Esophagus muscularis mucosa (tissue), 4 donors: ENCODE data around the gene SERPINB1. TPM values are rescaled to one million over a fixed set of nuclear protein-coding genes. Genes with fewer than 3 reads are reported as not detected.
"Not testable (repeated sequence)": the region's sequence is repeated elsewhere in the genome, so short reads cannot be mapped to it uniquely, and the experiment has no call there.

Source experiments
- DNase-seq: peaks from one replicate; pipeline ENCODE4 v3.0.0-alpha.2; 2017; ENCODE audit errors: extremely low spot score
- H3K27ac ChIP-seq, 4 donors: fragments of 200-600 bp; sonication (generic); replicated peaks in 1 of 4; 1 replicate in 3 of 4; 2 replicates in 1 of 4; pipeline ENCODE4 v1.5.1; 2016 to 2019; ENCODE audit warnings: mild to moderate bottlenecking in 1 of 4
- H3K27me3 ChIP-seq, 4 donors: fragments of 200-600 bp; sonication (generic); one replicate each; pipeline versions ENCODE4 v1.5.1 to v1.6.0; 2016 to 2019
- H3K36me3 ChIP-seq, 4 donors: fragments of 200-600 bp; sonication (generic); one replicate each; pipeline ENCODE4 v1.5.1; 2016 to 2019
- H3K4me1 ChIP-seq, 4 donors: fragments of 200-600 bp; sonication (generic); one replicate each; pipeline ENCODE4 v1.5.1; 2016 to 2019
- H3K4me3 ChIP-seq, 4 donors: fragments of 200-600 bp; sonication (generic); 1 replicate in 2 of 4; 2 replicates in 2 of 4; pipeline ENCODE4 v1.5.1; 2016 to 2019; ENCODE audit warnings: mild to moderate bottlenecking in 4 of 4, moderate library complexity in 1 of 4
- H3K9me3 ChIP-seq, 4 donors: fragments of 200-600 bp; sonication (generic); 1 replicate in 3 of 4; 2 replicates in 1 of 4; pipeline ENCODE4 v1.5.1; 2016 to 2019
- CTCF ChIP-seq, 3 experiments: fragments of 200-600 bp in 2 of 3; fragments of 450-650 bp in 1 of 3; sonication (generic) in 2 of 3; IDR thresholded peaks; one replicate each; pipeline ENCODE4 v1.5.1; 2017 to 2019; ENCODE audit warnings: antibody characterized with exemption in 3 of 3, mild to moderate bottlenecking in 2 of 3, moderate library complexity in 1 of 3
- EP300 ChIP-seq: sonication (generic); formaldehyde crosslinking; IDR thresholded peaks from one replicate; pipeline ENCODE4 v1.6.1; 2017; ENCODE audit warnings: antibody characterized with exemption
- POLR2A ChIP-seq: fragments of 450-650 bp; IDR thresholded peaks from one replicate; pipeline ENCODE4 v1.6.1; 2017; ENCODE audit warnings: antibody characterized with exemption, moderate library complexity, mild to moderate bottlenecking, low read depth
- POLR2AphosphoS5 ChIP-seq, 2 donors: sonication (generic); formaldehyde crosslinking; IDR thresholded peaks; one replicate each; pipeline ENCODE4 v1.6.1; 2017; ENCODE audit warnings: antibody characterized with exemption in 2 of 2
- WGBS: methylation state at CpG from one replicate; pipeline ENCODE4 v1.1.5; 2018; 5-methylcytosine and 5-hydroxymethylcytosine counted together
- intact Hi-C: fragments of 100-400 bp; cut with DNase I; formaldehyde crosslinking; loops from one replicate; pipeline ENCODE4 v1.15.1; 2023
- total RNA-seq, 4 donors: library from RNA; depleted of rRNA; stranded (reverse); fragments of >200 nt; gene quantifications; one replicate each; pipeline versions ENCODE4 v1.1.0 to v1.2.1, GENCODE V29; 2016

The SERPINB1 gene
- total RNA-seq, 4 donors from 2014 or later: 23.3 to 123 (median 29.9) TPM

DNA sequence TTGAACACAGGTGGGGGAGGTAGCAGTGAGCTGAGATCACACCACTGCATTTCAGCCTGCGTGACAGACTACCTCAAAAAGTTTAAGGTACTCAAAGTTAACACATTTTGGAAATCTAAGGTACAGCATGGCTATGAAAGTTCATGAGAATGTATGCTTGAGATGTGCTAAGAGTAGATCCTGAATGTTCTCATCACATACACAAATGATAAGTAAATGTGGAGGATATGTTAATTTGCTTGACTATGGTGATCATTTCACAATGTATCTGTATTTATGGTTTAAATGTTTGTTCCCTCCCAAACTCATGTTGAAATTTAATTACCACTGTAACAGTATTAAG is 20.1 kb upstream of the SERPINB1 start:
- H3K36me3 ChIP-seq: no peaks in the 10 kb centered on the region
- H3K4me3 ChIP-seq: no peak overlapping the region
- no peak for DNase-seq
- H3K27me3 ChIP-seq: no peaks in the 10 kb centered on the region
- no peak overlapping the region for H3K27ac ChIP-seq
- peaks cover 11 to 38% (median 22%) of the 10 kb centered on the region in 4 donors for H3K4me1 ChIP-seq
- 50% methylated on average over 1 of the region's 1 CpG for WGBS
- TF ChIP-seq POLR2A (no peak), CTCF (IDR thresholded peaks at IDR 0.05) (no peak), EP300 (no peak), POLR2AphosphoS5 (IDR thresholded peaks at IDR 0.05) (no peak)
- no peaks in the 10 kb centered on the region for H3K9me3 ChIP-seq
- intact Hi-C loops: no loop called here

DNA sequence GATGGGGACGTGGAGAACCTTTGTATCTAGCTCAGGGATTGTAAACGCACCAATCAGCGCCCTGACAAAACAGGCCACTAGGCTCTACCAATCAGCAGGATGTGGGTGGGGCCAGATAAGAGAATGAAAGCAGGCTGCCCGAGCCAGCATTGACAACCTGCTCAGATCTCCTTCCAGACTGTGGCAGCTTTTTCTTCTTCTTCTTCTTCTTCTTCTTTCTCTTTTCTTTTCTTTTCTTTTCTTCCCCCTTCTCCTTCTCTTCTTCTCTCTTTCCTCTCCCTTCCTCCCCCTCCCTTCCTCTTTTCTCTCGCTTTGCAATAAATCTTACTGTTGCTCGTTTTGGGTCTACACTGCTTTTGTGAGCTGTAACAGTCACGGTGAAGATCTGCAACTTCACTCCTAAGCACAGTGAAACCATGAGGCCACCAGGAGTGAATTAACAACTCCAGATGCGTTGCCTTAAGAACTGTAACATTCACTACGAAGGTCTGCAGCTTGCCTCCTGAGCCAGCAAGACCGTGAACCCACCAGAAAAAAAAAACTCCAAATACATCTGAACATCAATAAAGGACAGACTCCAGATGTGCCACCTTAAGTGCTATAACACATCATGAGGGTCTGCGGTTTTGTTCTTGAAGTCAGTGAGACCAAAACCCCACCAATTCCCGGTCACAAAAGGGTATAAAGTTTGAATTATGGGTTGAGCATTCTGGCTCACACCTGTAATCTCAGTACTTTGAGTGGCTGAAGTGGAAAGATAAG is 19.6 kb upstream of the SERPINB1 start:
- H3K36me3 ChIP-seq: no peaks in the 10 kb centered on the region
- H3K27me3 ChIP-seq: no peaks in the 10 kb centered on the region
- intact Hi-C loops: no loop called here
- H3K4me3 ChIP-seq: no peak overlapping the region
- H3K27ac ChIP-seq: no peak overlapping the region
- H3K4me1 ChIP-seq: peaks cover 11 to 34% (median 21%) of the 10 kb centered on the region in 4 donors
- TF ChIP-seq EP300 (no peak), POLR2A (no peak)
- no peaks in the 10 kb centered on the region for H3K9me3 ChIP-seq
- peak; percentile 77 for DNase-seq
- 84% methylated on average over 12 of the region's 12 CpGs for WGBS

DNA sequence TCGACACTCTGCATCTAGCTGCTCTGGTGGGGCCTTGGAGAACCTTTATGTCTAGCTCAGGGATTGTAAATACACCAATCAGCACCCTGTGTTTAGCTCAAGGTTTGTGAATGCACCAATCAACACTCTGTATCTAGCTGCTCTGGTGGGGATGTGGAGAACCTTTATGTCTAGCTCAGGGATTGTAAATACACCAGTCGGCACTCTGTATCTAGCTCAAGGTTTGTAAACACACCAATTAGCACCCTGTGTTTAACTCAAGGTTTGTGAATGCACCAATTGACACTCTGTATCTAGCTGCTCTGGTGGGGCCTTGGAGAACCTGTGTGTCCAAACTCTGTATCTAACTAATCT is 19.0 kb upstream of the SERPINB1 start:
- H3K4me1 ChIP-seq: peaks cover 11 to 29% (median 19%) of the 10 kb centered on the region in 4 donors
- H3K9me3 ChIP-seq, H3K27ac ChIP-seq, H3K4me3 ChIP-seq, intact Hi-C loops, DNase-seq, H3K36me3 ChIP-seq, H3K27me3 ChIP-seq: not testable (repeated sequence)
- WGBS: 100% methylated on average over 1 of the region's 2 CpGs

- H3K4me1 ChIP-seq: peaks cover 13 to 28% (median 19%) of the 10 kb centered on the region in 4 donors
- H3K4me3 ChIP-seq, intact Hi-C loops, DNase-seq, H3K36me3 ChIP-seq, H3K27me3 ChIP-seq, H3K27ac ChIP-seq, H3K9me3 ChIP-seq: not testable (repeated sequence)
- 95% methylated on average over 20 of the region's 42 CpGs for WGBS
Observed at GRCh38 chr6:2859798-2860705, 18.4 kb upstream of the SERPINB1 start.

- Histone ChIP-seq H3K4me1 (peaks cover 18 to 34% (median 24%) of the 10 kb centered on the region in 4 donors), H3K27ac (peak overlapping the region in 2 of 4 donors; percentile 45 to 73), H3K36me3 (no peaks in the 10 kb centered on the region), H3K9me3 (no peaks in the 10 kb centered on the region), H3K27me3 (no peaks in the 10 kb centered on the region), H3K4me3 (no peak overlapping the region)
- WGBS: 88% methylated on average over 4 of the region's 4 CpGs
- intact Hi-C loops: no loop called here
- DNase-seq: no peak
- TF ChIP-seq CTCF (IDR thresholded peaks at IDR 0.05) (no peak), POLR2A (no peak), POLR2AphosphoS5 (IDR thresholded peaks at IDR 0.05) (no peak), EP300 (no peak)
Observed at GRCh38 chr6:2859185-2859700, 17.6 kb upstream of the SERPINB1 start.
